MM.1S (cell line): ENCODE data around the gene PNMT.

Source experiments
- DNase-seq: peaks from one replicate; pipeline ENCODE4 v3.0.0-alpha.2; 2015
- H2AFZ ChIP-seq: fragments of 300-600 bp; sonication (generic); 2 replicates; pipeline ENCODE4 v1.6.0; 2016; ENCODE audit warnings: antibody characterized with exemption, low read length
- H3F3A ChIP-seq: fragments of 300-600 bp; sonication (generic); 2 replicates; pipeline ENCODE4 v1.6.1; 2016; ENCODE audit warnings: mild to moderate bottlenecking, antibody characterized with exemption, low read length, moderate library complexity, mixed read lengths; ENCODE audit not compliant: insufficient read depth
- H3K27ac ChIP-seq: fragments of 300-600 bp; sonication (generic); 2 replicates; pipeline ENCODE4 v1.5.1; 2016; ENCODE audit warnings: mild to moderate bottlenecking, low read length
- H3K27me3 ChIP-seq: fragments of 300-600 bp; sonication (generic); replicated peaks from 2 replicates; pipeline ENCODE4 v1.6.0; 2016; ENCODE audit warnings: low read length; ENCODE audit not compliant: insufficient read depth
- H3K36me3 ChIP-seq: fragments of 300-600 bp; sonication (generic); replicated peaks from 2 replicates; pipeline ENCODE4 v1.6.1; 2016; ENCODE audit warnings: mild to moderate bottlenecking, low read length, mixed read lengths; ENCODE audit not compliant: insufficient read depth
- H3K4me1 ChIP-seq: fragments of 300-600 bp; sonication (generic); 2 replicates; pipeline ENCODE4 v1.6.1; 2016; ENCODE audit warnings: low read length, mixed read lengths
- H3K4me2 ChIP-seq: fragments of 300-600 bp; sonication (generic); 2 replicates; pipeline ENCODE4 v1.6.0; 2016; ENCODE audit warnings: low read depth, low read length
- H3K4me3 ChIP-seq: fragments of 300-600 bp; sonication (generic); 2 replicates; pipeline ENCODE4 v1.5.1; 2016; ENCODE audit warnings: low read length, mixed read lengths
- H3K79me2 ChIP-seq: fragments of 300-600 bp; sonication (generic); 2 replicates; pipeline ENCODE4 v1.6.1; 2016; ENCODE audit warnings: mixed run types, low read length, mixed read lengths
- H3K9ac ChIP-seq: fragments of 300-600 bp; sonication (generic); 2 replicates; pipeline ENCODE4 v1.6.1; 2016; ENCODE audit warnings: low read length, mixed read lengths
- H3K9me2 ChIP-seq: fragments of 300-600 bp; sonication (generic); replicated peaks from 2 replicates; pipeline ENCODE4 v1.6.1; 2016; ENCODE audit warnings: mild to moderate bottlenecking, low read length, mixed read lengths; ENCODE audit not compliant: insufficient read depth
- H3K9me3 ChIP-seq: fragments of 300-600 bp; sonication (generic); replicated peaks from 2 replicates; pipeline ENCODE4 v1.6.1; 2016; ENCODE audit warnings: mild to moderate bottlenecking, low read length, mixed read lengths; ENCODE audit not compliant: insufficient read depth
- H4K20me1 ChIP-seq: fragments of 300-600 bp; sonication (generic); 2 replicates; pipeline ENCODE4 v1.6.1; 2016; ENCODE audit warnings: mild to moderate bottlenecking, low read length, moderate library complexity, mixed read lengths; ENCODE audit not compliant: insufficient read depth
- CTCF ChIP-seq: fragments of 300-600 bp; sonication (generic); IDR thresholded peaks from 2 replicates; pipeline ENCODE4 v1.5.1; 2016; ENCODE audit warnings: antibody characterized with exemption, low read length, mixed read lengths
- EZH2 ChIP-seq: fragments of 300-600 bp; sonication (generic); optimal IDR thresholded peaks from 2 replicates; pipeline ENCODE3; 2017; ENCODE audit warnings: low read depth, mild to moderate bottlenecking, antibody characterized with exemption, low read length, mixed read lengths
- EZH2phosphoT487 ChIP-seq: fragments of 300-600 bp; sonication (generic); IDR thresholded peaks from 2 replicates; pipeline ENCODE4 v1.6.1; 2018; ENCODE audit warnings: antibody characterized with exemption, low read length

The PNMT gene

GRCh38 chr17:39659279-39660010 is 8.8 kb upstream of the PNMT start:
- H3K9me2 ChIP-seq: no peaks in the 10 kb centered on the region
- H3K27ac ChIP-seq: no peak overlapping the region
- no peaks in the 10 kb centered on the region for H3K4me1 ChIP-seq
- H3K9ac ChIP-seq: no peak overlapping the region
- no peaks in the 10 kb centered on the region for H3K36me3 ChIP-seq
- no peaks in the 10 kb centered on the region for H3F3A ChIP-seq
- H3K4me3 ChIP-seq: no peak overlapping the region
- no peak for DNase-seq
- no peak overlapping the region for H3K4me2 ChIP-seq
- no peak overlapping the region for H2AFZ ChIP-seq
- H3K27me3 ChIP-seq: no peaks in the 10 kb centered on the region
- H3K9me3 ChIP-seq: no peaks in the 10 kb centered on the region
- 0 out of 2 replicates have a peak, but pooled peaks cover 7% of the 10 kb centered on the region for H3K79me2 ChIP-seq
- TF ChIP-seq EZH2: no peak
- TF ChIP-seq EZH2phosphoT487: no peak
- no peak for TF ChIP-seq CTCF
- H4K20me1 ChIP-seq: no peaks in the 10 kb centered on the region

- H3K4me2 ChIP-seq: no peak overlapping the region
- H3K9ac ChIP-seq: no peak overlapping the region
- no peaks in the 10 kb centered on the region for H3F3A ChIP-seq
- no peak overlapping the region for H2AFZ ChIP-seq
- no peak overlapping the region for H3K27ac ChIP-seq
- no peaks in the 10 kb centered on the region for H3K27me3 ChIP-seq
- no peaks in the 10 kb centered on the region for H3K36me3 ChIP-seq
- 0 out of 2 replicates have a peak, but pooled peaks cover 3% of the 10 kb centered on the region for H3K79me2 ChIP-seq
- H3K9me3 ChIP-seq: no peaks in the 10 kb centered on the region
- no peak overlapping the region for H3K4me3 ChIP-seq
- H3K9me2 ChIP-seq: no peaks in the 10 kb centered on the region
- H3K4me1 ChIP-seq: no peaks in the 10 kb centered on the region
- DNase-seq: no peak
- TF ChIP-seq EZH2 (no peak), EZH2phosphoT487 (no peak), CTCF (no peak)
- no peaks in the 10 kb centered on the region for H4K20me1 ChIP-seq
Measured at GRCh38 chr17:39660011-39660360, 8.3 kb upstream of the PNMT start.

GRCh38 chr17:39660397-39661385 is 7.6 kb upstream of the PNMT start:
- no peaks in the 10 kb centered on the region for H4K20me1 ChIP-seq
- H3K27me3 ChIP-seq: no peaks in the 10 kb centered on the region
- no peaks in the 10 kb centered on the region for H3K9me3 ChIP-seq
- no peak overlapping the region for H3K4me3 ChIP-seq
- no peaks in the 10 kb centered on the region for H3K9me2 ChIP-seq
- no peak overlapping the region for H2AFZ ChIP-seq
- H3K4me2 ChIP-seq: no peak overlapping the region
- H3K36me3 ChIP-seq: no peaks in the 10 kb centered on the region
- H3K9ac ChIP-seq: no peak overlapping the region
- H3K79me2 ChIP-seq: no peaks in the 10 kb centered on the region
- TF ChIP-seq EZH2 (no peak), CTCF (no peak), EZH2phosphoT487 (no peak)
- H3K27ac ChIP-seq: no peak overlapping the region
- H3K4me1 ChIP-seq: no peaks in the 10 kb centered on the region
- no peak for DNase-seq
- no peaks in the 10 kb centered on the region for H3F3A ChIP-seq
